ENCODE data around the gene PPP2R5C.

The PPP2R5C gene

DNA sequence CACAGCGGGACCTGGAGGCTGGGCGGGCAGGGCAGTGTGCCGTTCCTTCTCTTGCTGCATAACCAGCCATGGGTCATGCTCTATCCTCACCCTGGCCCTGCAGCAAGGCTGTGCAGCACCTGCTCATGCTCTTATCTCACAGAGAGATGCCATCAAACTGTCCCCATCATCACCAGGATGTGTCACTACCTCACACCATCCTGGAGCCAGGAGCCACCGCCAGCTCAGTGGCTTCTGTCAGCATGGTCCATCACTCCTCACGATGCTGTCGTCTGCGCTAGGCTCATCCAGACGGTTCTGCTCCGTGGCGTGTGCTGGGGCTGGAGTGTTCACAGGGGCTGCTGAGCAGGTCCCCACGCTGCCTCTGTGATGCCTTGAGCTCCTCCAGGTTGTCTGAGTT is 125.7 kb downstream of the PPP2R5C start:
- in situ Hi-C loops (cut with HindIII; ENCODE audit: low pct_ligation_motif_present, low pct_unique_long_range_greater_than_20kb, low sequenced_read_pairs): no loop called here
- DNase-seq: no peak

- DNase-seq: no peak
- in situ Hi-C loops (cut with HindIII; ENCODE audit: low pct_ligation_motif_present, low pct_unique_long_range_greater_than_20kb, low sequenced_read_pairs): no loop called here
Observed at GRCh38 chr14:101888182-101888581, 126.7 kb downstream of the PPP2R5C start.

DNA sequence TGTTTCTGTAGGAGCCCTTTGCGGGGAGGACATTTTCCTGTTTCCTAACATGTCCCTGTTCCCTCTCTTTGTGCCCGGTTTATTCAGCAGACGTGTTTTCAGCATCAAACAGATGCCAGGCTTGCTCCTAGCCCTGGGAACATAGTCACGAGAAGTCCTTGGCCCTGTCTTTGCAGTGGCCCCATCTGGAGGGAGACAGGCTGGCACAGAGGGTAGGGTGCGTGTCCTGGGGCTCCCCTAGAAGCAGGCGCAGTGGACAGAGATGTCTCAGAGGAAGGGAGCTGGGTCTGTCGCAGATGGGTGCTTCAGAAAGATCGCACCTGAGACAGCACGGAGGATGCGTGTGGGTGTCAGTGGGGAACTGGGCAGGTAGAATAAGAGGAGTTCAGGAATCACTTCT is 127.9 kb downstream of the PPP2R5C start:
- DNase-seq: no peak
- in situ Hi-C loops (cut with HindIII; ENCODE audit: low pct_ligation_motif_present, low pct_unique_long_range_greater_than_20kb, low sequenced_read_pairs): no loop called here

- DNase-seq: no peak
Observed at GRCh38 chr14:101889898-101890297, 128.4 kb downstream of the PPP2R5C start.

DNA sequence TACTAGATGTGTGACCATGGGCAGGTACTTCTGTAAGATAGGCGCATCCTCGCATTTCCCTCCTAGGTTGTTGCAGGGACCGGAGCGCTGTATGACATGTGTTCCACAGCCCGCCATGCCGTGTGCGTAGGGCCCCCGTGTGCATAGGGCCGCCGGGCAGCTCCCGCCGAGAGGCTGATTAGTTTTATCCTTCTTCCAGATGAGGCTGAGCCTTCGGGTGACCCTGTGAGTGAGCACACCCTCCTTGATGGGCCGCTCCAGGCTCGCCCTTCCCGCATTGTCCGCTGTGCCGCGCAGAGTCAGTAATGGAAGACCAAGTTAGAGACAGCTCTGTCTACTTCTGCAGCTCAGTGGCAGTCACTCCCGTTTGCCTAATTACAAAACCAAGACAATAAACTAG is 130.0 kb downstream of the PPP2R5C start:
- in situ Hi-C loops (cut with HindIII; ENCODE audit: low pct_ligation_motif_present, low pct_unique_long_range_greater_than_20kb, low sequenced_read_pairs): no loop called here
- no peak for DNase-seq

More at GRCh38 chr14:101889898-101890297, 128.4 kb downstream of the PPP2R5C start:
- in situ Hi-C loops (cut with HindIII; ENCODE audit: low pct_ligation_motif_present, low pct_unique_long_range_greater_than_20kb, low sequenced_read_pairs): no loop called here

GRCh38 chr14:101893759-101894158 is 132.2 kb downstream of the PPP2R5C start:
- no peak for DNase-seq
- in situ Hi-C loops (cut with HindIII; ENCODE audit: low pct_ligation_motif_present, low pct_unique_long_range_greater_than_20kb, low sequenced_read_pairs): no loop called here

DNA sequence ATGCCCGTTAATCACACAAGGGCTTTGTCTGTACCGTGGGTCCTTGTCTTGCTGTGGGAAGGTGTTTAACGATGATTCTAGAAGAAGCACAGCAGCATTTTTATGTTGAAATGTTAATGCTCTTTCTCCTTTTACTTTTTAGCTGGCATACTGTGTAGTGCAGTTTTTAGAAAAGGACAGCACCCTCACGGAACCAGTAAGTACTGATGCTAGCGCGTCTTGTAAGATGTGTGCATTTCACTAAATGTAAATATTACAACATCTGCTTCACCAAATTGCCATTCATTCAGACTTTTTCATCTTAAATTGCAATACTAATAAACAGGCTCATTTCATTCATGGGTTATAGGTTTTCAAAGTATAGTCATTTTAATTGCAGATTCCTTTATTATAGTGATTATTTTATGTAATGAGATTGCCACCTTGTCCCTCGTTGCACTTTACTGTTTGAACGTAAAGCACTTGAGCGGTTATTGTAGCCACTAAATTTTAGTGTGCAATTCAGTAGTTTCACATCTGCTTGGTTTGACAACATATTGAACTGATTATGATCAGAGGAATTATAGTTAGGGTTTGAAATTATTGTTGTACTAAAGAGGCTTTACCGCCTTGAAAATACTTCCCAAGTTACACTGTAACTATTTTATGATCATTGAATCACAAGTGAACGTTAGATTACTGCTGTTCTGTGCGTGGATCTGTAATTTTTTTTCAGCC is 133.0 kb downstream of the PPP2R5C start:
- no peak for DNase-seq
- in situ Hi-C loops (cut with HindIII; ENCODE audit: low pct_ligation_motif_present, low pct_unique_long_range_greater_than_20kb, low sequenced_read_pairs): no loop called here

- no peak for DNase-seq
- in situ Hi-C loops (cut with HindIII; ENCODE audit: low pct_ligation_motif_present, low pct_unique_long_range_greater_than_20kb, low sequenced_read_pairs): no loop called here
Observed at GRCh38 chr14:101895256-101895655, 133.7 kb downstream of the PPP2R5C start.

DNA sequence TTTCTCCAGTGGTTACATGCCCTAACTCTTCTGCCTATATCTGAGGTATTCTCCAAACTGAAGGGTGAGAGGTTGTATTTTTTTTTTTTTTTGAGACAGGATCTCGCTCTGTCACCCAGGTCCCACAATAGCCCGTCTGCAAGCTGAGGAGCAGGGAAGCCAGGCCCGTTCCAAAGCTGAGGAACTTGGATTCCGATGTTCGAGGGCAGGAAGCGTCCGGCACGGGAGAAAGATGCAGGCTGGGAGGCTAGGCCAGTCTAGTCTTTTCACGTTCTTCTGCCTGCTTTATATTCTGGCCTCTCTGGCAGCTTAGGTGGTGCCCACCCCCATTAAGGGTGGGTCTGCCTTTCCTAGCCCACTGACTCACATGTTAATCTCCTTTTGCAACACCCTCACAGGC is 135.8 kb downstream of the PPP2R5C start:
- in situ Hi-C loops (cut with HindIII; ENCODE audit: low pct_ligation_motif_present, low pct_unique_long_range_greater_than_20kb, low sequenced_read_pairs): no loop called here
- no peak for DNase-seq

GRCh38 chr14:101898416-101898815 is 136.9 kb downstream of the PPP2R5C start:
- no peak for DNase-seq
- in situ Hi-C loops (cut with HindIII; ENCODE audit: low pct_ligation_motif_present, low pct_unique_long_range_greater_than_20kb, low sequenced_read_pairs): no loop called here

DNA sequence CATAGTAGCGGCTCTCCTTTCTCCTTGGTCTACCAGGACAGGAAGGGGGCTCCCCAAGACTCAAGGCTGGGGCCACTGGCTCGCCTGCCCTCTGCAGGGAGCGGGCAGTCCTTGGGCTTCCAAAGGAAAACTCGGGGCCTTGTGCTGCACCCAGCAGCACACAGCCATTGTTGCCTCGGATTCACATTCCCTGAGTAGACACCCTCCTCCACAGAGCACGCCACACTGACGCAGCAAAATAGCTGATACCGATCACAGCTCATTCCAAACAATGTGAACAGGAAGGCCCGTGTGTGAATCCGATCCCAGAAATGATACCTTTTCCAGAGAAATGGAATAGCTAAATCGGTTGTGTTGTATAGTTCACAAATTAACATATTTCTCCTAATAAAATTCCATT is 137.8 kb downstream of the PPP2R5C start:
- DNase-seq: no peak
- in situ Hi-C loops (cut with HindIII; ENCODE audit: low pct_ligation_motif_present, low pct_unique_long_range_greater_than_20kb, low sequenced_read_pairs): no loop called here

DNA sequence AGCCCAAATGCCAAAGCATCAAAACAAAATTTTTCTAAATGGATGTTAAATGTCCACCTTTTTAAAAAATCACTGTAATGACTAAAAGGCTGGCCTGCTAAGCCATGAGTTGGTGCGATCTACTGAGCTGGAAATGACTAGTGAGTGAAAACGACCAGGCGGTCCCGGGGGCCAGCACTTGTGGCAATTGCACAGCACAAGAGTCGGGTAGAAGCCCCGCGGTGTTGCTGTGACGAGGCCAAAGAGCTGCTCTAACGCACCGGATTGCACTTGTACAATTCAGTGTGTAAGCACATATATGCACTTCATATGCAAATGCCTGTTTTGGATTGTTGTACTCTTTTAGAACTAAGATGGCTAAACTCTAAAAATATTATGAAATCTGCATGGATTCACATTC is 138.7 kb downstream of the PPP2R5C start:
- in situ Hi-C loops (cut with HindIII; ENCODE audit: low pct_ligation_motif_present, low pct_unique_long_range_greater_than_20kb, low sequenced_read_pairs): no loop called here
- DNase-seq: no peak

DNA sequence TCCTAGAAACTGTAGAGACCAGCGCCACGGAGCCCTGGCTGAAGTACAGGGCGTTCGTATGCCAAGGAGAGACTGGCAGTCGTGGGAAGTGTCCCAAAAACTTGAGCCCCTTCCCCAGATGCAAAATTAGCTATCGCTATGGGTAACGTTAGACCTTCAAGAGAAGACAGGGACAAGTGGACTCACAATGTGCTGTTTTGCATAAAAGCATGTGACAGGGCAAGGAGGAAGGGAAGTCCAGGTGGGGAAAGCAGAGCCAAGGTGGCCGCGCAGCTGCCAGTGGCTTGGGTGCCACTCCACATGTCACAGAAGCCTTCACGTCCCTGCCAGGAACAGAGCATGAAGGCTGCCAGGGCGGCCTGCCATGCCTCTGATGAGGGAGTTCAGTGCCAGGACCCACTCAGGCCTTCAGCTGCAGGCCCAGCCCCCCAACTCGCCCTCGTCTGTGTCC is 141.6 kb downstream of the PPP2R5C start:
- in situ Hi-C loops (cut with HindIII; ENCODE audit: low pct_ligation_motif_present, low pct_unique_long_range_greater_than_20kb, low sequenced_read_pairs): no loop called here
- DNase-seq: no peak

DNA sequence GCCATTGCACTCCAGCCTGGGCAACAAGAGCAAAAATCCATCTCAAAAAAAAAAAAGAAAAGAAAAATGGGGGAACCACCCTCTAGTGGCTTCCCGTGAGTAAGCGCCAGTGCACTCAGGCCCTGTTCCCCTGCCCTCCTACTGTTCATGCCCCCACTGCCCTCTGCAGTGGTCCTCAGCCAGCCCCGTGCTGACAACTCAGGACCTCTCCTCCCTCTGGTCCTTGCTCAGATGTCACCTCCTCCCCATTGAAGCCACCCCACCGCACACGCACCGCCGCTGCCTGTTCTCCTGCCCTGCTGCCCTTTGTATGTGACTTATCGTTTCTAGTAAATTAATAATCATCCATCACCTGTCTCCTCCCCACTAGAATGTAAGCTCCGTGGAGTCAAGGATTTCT is 144.1 kb downstream of the PPP2R5C start:
- no peak for DNase-seq
- in situ Hi-C loops (cut with HindIII; ENCODE audit: low pct_ligation_motif_present, low pct_unique_long_range_greater_than_20kb, low sequenced_read_pairs): no loop called here

DNA sequence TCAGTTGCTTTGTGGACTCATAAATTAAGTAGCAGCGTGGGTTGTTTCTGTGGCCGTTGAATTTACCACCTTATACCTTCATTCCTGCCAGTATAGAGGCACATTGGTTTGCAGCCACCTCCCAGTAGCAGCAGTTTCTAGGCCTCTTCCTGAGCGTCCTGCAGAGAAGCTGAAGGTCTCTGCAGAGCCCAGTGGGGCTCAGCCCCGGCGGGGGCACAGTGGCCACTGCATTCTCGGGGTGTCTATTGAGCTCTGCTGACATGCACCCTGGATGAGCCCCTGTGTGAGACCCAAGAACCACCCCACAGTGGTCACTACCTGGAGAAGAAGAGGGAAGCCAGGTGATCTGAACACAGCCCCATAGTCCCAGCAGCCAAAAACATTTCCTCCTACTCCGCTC is 145.1 kb downstream of the PPP2R5C start:
- no peak for DNase-seq
- in situ Hi-C loops (cut with HindIII; ENCODE audit: low pct_ligation_motif_present, low pct_unique_long_range_greater_than_20kb, low sequenced_read_pairs): no loop called here

DNA sequence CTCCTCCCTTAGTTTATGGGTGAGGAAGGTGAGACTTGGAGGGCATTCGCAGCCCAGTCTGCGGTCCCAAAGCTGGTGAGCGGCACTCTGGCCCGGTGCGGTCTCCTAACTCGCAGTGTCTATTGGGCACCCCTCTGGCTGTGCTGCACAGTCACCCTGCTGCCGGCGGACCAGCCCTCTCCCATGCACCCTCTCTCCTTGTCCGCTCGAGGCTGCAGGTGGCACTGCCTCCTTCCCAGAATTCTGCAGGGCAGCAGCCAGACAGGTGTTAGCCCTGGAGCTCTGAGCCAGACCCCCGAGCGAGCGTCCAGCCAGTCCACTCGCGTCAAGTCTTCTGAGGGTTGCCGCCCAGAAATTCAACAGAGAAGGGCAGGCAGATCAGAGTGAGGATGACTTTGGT is 146.1 kb downstream of the PPP2R5C start:
- DNase-seq: no peak
- in situ Hi-C loops (cut with HindIII; ENCODE audit: low pct_ligation_motif_present, low pct_unique_long_range_greater_than_20kb, low sequenced_read_pairs): no loop called here

DNA sequence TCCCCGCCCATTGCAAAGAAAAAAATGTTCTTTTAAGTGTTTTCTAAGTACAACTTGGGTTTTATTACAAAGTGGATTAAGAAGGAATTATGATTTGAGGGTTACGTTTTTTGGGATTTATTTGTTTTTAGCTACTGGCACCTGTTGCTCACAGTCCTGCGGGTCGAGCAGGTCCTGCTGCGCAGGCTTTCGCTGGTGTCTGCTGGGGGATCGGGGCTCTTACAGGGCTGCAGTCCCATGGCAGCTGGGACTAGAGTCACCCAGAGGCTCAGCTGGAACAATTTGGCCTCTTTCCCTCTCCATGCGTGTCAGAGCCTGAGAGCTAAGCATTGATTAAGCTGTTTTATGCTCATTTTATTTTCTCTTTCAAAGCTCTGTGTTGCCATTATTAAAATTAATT is 147.3 kb downstream of the PPP2R5C start:
- DNase-seq: no peak
- in situ Hi-C loops (cut with HindIII; ENCODE audit: low pct_ligation_motif_present, low pct_unique_long_range_greater_than_20kb, low sequenced_read_pairs): no loop called here

DNA sequence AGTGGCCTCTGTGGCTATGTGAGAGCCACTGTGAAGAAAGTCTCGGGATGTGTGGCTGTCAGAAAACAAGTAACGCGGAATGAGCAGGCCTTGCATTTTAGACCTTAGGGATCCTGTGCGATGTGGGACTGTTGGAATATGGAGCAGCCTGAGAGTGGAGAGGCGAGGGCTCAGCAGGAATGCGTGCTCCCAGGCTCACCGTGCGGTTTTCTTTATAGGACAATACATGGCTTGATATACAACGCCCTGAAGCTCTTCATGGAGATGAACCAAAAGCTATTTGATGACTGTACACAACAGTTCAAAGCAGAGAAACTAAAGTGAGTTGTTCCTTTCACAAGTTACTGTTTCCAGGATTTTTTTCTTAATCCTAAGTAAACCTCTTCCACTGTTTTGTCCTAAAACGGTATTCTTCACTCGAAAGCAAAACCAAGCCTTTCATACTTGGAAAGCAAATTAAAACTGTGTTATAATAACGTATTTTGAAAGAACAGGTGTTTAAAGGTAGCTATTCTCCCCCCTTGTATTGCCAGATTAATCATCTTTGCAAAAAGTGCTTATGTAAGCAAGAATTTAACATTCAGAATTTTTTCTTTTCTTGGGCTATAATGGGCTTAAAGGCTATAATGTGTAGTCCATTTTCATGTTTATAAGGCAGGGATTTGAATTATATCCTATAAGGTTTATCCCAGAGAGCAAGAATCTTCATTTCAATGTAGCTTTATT is 148.0 kb downstream of the PPP2R5C start:
- in situ Hi-C loops (cut with HindIII; ENCODE audit: low pct_ligation_motif_present, low pct_unique_long_range_greater_than_20kb, low sequenced_read_pairs): no loop called here
- DNase-seq: no peak

DNA sequence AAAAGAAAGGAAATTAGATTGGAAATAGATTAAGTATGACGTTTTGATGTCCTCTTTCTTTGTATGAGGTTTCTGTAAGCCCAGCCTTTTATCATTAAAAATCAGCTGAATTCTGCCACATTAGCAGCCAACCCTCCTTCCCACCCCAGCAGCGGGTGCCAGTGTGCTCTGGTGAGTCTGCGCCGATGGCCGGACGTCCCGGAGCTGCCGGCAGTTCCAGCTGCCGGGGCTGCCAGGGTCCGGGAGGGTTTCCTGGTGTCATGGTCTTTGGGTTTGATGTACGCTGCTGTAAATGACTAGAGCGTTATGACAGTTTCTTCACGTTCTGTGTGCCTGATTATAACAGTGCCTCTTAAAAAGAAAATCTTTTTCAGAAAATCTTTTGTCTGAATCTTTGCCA is 151.3 kb downstream of the PPP2R5C start:
- DNase-seq: no peak

GRCh38 chr14:101914083-101914482 is 152.6 kb downstream of the PPP2R5C start:
- in situ Hi-C loops (cut with HindIII; ENCODE audit: low pct_ligation_motif_present, low pct_unique_long_range_greater_than_20kb, low sequenced_read_pairs): no loop called here
- no peak for DNase-seq

More for the DNA sequence above, 151.3 kb downstream of the PPP2R5C start:
- in situ Hi-C loops (cut with HindIII; ENCODE audit: low pct_ligation_motif_present, low pct_unique_long_range_greater_than_20kb, low sequenced_read_pairs): no loop called here
